ENCODE measurements around the gene ANKHD1. TPM values are rescaled to one million over a fixed set of nuclear protein-coding genes. Genes with fewer than 3 reads are reported as not detected.

Gene ANKHD1
- total RNA-seq, 3 donors from 2014 or later (not counting 1 experiment from before 2014, with no cell fraction given), result 225 to 239 (median 230) TPM

DNA sequence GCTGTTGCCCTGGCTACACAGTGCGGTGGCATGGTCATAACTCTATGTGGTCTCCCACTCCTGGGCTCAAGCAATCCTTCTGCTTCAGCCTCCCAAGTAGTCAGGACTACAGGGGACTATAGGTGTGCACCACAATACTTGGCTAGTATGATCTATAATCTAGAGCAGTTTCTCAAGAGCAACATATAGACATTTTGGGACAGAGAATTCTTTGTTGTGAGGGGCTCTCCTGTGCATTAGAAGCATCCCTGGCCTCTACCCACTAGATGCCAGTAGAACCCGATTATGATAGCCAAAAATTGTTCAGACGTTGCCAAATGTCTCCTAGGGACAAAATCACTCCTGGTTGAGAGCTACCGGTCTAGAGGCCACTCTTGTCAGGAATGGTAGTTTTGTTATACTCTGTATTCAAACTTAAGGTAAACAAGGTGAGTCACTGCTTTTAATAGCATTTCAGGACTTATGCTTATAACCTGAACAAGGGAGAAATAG lies 7.2 kb downstream of the ANKHD1 start:
- Histone ChIP-seq H3K4me3 (ENCODE audit: low read length) (no peak overlapping the region), H3K27me3 (ENCODE audit: control insufficient read depth, insufficient read depth, low read length) (no peaks in the 10 kb centered on the region), H3K27ac (ENCODE audit: low read length) (no peak overlapping the region), H3K9me3 (ENCODE audit: control insufficient read depth, insufficient read depth, low read length) (no peaks in the 10 kb centered on the region), H3K4me1 (ENCODE audit: control insufficient read depth, insufficient read depth, low read length) (peaks cover 10% of the 10 kb centered on the region), H3K36me3 (ENCODE audit: control insufficient read depth, insufficient read depth, low read length) (peaks cover 8% of the 10 kb centered on the region)
- DNase-seq (no peak), ATAC-seq (no peak)
- H3K9me3 Mint-ChIP-seq, result no peaks in the 10 kb centered on the region
- intact Hi-C loops (cut with micrococcal nuclease), result no loop called here
- H3K4me1 Mint-ChIP-seq, result peaks cover 32 to 42% of the 10 kb centered on the region in 2 donors
- WGBS (ENCODE audit: insufficient coverage), result 72% methylated on average over 4 of the region's 4 CpGs
- no peaks in the 10 kb centered on the region for H3K36me3 Mint-ChIP-seq
- TF ChIP-seq, protein P1, sequence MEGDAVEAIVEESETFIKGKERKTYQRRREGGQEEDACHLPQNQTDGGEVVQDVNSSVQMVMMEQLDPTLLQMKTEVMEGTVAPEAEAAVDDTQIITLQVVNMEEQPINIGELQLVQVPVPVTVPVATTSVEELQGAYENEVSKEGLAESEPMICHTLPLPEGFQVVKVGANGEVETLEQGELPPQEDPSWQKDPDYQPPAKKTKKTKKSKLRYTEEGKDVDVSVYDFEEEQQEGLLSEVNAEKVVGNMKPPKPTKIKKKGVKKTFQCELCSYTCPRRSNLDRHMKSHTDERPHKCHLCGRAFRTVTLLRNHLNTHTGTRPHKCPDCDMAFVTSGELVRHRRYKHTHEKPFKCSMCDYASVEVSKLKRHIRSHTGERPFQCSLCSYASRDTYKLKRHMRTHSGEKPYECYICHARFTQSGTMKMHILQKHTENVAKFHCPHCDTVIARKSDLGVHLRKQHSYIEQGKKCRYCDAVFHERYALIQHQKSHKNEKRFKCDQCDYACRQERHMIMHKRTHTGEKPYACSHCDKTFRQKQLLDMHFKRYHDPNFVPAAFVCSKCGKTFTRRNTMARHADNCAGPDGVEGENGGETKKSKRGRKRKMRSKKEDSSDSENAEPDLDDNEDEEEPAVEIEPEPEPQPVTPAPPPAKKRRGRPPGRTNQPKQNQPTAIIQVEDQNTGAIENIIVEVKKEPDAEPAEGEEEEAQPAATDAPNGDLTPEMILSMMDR (IDR thresholded peaks at IDR 0.05), result no peak
- H3K4me3 Mint-ChIP-seq, result no peak overlapping the region
- no peaks in the 10 kb centered on the region for H3K27me3 Mint-ChIP-seq (ENCODE audit: low read depth in 2 of 2)
- H3K27ac Mint-ChIP-seq, result peak overlapping the region; percentile 34 to 59

DNA sequence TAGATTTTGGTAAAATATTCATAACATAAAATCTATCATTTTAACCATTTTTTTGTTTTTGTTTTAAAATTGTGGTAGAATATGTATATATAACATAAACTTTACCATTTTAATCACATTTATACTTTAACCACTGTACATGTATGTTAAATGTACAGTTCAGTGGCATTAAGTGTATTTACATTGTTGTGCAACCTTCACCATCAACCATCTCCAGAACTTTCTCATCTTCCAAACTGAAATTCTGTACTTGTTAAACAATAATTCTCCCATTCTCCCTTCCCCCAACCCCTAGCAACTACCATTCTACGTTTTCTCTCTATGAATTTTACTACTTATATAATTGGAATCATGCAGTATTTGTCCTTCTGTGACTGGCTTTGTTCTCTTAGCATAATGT lies 11.6 kb downstream of the ANKHD1 start:
- peak overlapping the region in 1 of 2 donors; percentile 16 for H3K27ac Mint-ChIP-seq
- no peak for ATAC-seq
- TF ChIP-seq, protein P1 (IDR thresholded peaks at IDR 0.05), result no peak
- no peak for DNase-seq
- Histone ChIP-seq H3K27me3 (ENCODE audit: control insufficient read depth, insufficient read depth, low read length) (no peaks in the 10 kb centered on the region), H3K4me1 (ENCODE audit: control insufficient read depth, insufficient read depth, low read length) (no peaks in the 10 kb centered on the region), H3K4me3 (ENCODE audit: low read length) (no peak overlapping the region), H3K27ac (ENCODE audit: low read length) (no peak overlapping the region), H3K9me3 (ENCODE audit: control insufficient read depth, insufficient read depth, low read length) (no peaks in the 10 kb centered on the region), H3K36me3 (ENCODE audit: control insufficient read depth, insufficient read depth, low read length) (no peaks in the 10 kb centered on the region)
- H3K36me3 Mint-ChIP-seq, result no peaks in the 10 kb centered on the region
- no peak overlapping the region for H3K4me3 Mint-ChIP-seq
- WGBS (ENCODE audit: insufficient coverage), result no CpG with 5 or more reads among the region's 1 CpG
- intact Hi-C loops (cut with micrococcal nuclease), result no loop called here
- H3K9me3 Mint-ChIP-seq, result no peaks in the 10 kb centered on the region
- peaks cover 34 to 36% of the 10 kb centered on the region in 2 donors for H3K4me1 Mint-ChIP-seq
- no peaks in the 10 kb centered on the region for H3K27me3 Mint-ChIP-seq (ENCODE audit: low read depth in 2 of 2)

DNA sequence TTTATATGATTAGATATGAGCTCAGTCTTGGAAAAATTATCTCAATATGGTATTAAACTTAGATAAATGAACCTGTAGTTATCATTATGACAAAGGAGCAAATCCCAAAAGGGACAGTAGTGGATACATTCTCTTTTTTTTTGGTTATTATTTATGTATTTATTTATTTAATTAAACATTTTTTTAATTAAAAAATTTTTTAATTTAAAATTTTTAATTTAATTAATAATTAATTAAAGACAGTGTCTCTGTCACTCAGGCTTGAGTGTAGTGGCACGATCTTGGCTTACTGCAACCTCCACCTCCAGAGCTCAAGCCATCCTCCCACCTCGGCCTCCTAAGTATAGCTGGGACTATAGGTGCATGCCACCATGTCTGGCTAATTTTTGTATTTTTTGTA lies 15.6 kb downstream of the ANKHD1 start:
- no peak overlapping the region for H3K4me3 ChIP-seq (ENCODE audit: low read length)
- H3K4me1 ChIP-seq (ENCODE audit: control insufficient read depth, insufficient read depth, low read length), result peaks cover 7% of the 10 kb centered on the region
- no peaks in the 10 kb centered on the region for H3K27me3 ChIP-seq (ENCODE audit: control insufficient read depth, insufficient read depth, low read length)
- Mint-ChIP-seq H3K4me1 (peaks cover 56 to 57% of the 10 kb centered on the region in 2 donors), H3K27ac (no peak overlapping the region), H3K9me3 (no peaks in the 10 kb centered on the region), H3K4me3 (no peak overlapping the region), H3K27me3 (ENCODE audit: low read depth in 2 of 2) (no peaks in the 10 kb centered on the region), H3K36me3 (no peaks in the 10 kb centered on the region)
- H3K36me3 ChIP-seq (ENCODE audit: control insufficient read depth, insufficient read depth, low read length), result no peaks in the 10 kb centered on the region
- H3K27ac ChIP-seq (ENCODE audit: low read length), result no peak overlapping the region
- WGBS (ENCODE audit: insufficient coverage), result no CpG with 5 or more reads among the region's 2 CpGs
- intact Hi-C loops (cut with micrococcal nuclease), result no loop called here
- no peak for ATAC-seq
- no peak for DNase-seq
- TF ChIP-seq, protein P1 (IDR thresholded peaks at IDR 0.05), result no peak
- H3K9me3 ChIP-seq (ENCODE audit: control insufficient read depth, insufficient read depth, low read length), result no peaks in the 10 kb centered on the region

DNA sequence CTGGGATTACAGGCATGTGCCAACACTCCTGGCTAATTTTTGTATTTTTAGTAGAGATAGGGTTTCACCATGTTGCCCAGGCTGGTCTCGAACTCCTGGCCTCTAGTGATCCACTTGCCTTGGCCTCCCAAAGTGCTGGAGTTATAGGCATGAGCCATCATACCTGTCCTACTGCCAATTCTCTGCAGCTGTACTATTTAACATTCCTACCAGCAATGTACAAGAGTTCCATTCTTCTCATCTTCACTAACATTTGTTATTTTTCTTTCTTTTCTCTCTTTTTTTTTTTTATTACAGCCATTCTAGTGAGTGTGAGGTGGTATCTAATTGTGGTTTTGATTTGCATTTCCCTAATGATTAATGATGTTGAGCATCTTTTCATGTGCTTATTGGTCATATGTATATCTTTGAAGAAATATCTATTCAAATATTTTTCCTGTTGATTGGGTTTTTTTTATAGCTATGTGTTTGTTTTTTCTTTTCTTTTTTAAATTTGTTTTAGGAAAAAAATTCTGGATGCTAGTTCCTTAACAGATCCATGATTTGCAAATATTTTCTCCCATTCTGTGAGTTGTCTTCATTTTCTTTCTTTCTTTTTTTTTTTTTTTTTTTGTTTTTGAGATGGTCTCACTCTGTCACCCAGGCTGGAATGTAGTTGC lies 17.4 kb downstream of the ANKHD1 start:
- no peak for ATAC-seq

More for the DNA sequence above, 17.4 kb downstream of the ANKHD1 start:
- no peak overlapping the region for H3K27ac ChIP-seq (ENCODE audit: low read length)
- Mint-ChIP-seq H3K36me3 (no peaks in the 10 kb centered on the region), H3K4me3 (no peak overlapping the region), H3K9me3 (no peaks in the 10 kb centered on the region), H3K4me1 (peaks cover 52 to 56% of the 10 kb centered on the region in 2 donors), H3K27ac (no peak overlapping the region), H3K27me3 (ENCODE audit: low read depth in 2 of 2) (no peaks in the 10 kb centered on the region)
- H3K4me1 ChIP-seq (ENCODE audit: control insufficient read depth, insufficient read depth, low read length), result peaks cover 10% of the 10 kb centered on the region
- no peaks in the 10 kb centered on the region for H3K9me3 ChIP-seq (ENCODE audit: control insufficient read depth, insufficient read depth, low read length)
- 100% methylated on average over 1 of the region's 1 CpG for WGBS (ENCODE audit: insufficient coverage)
- DNase-seq, result no peak
- H3K36me3 ChIP-seq (ENCODE audit: control insufficient read depth, insufficient read depth, low read length), result no peaks in the 10 kb centered on the region
- H3K27me3 ChIP-seq (ENCODE audit: control insufficient read depth, insufficient read depth, low read length), result no peaks in the 10 kb centered on the region
- intact Hi-C loops (cut with micrococcal nuclease), result no loop called here
- TF ChIP-seq, protein P1 (IDR thresholded peaks at IDR 0.05), result no peak
- no peak overlapping the region for H3K4me3 ChIP-seq (ENCODE audit: low read length)

Data from natural killer cell (primary cell).